IPS-NIHi7 (cell line): ENCODE results near the gene NAA35.
A peak's percentile ranks its signal among the peaks of the same experiment; 100 is the strongest.
"Not testable (repeated sequence)": the region's sequence is repeated elsewhere in the genome, so short reads cannot be mapped to it uniquely, and the experiment has no call there.

Source experiments
- DNase-seq: peaks from one replicate; pipeline ENCODE4 v3.0.0; 2012; ENCODE audit warnings: mixed read lengths; ENCODE audit errors: extremely low spot score

NAA35 gene

DNA sequence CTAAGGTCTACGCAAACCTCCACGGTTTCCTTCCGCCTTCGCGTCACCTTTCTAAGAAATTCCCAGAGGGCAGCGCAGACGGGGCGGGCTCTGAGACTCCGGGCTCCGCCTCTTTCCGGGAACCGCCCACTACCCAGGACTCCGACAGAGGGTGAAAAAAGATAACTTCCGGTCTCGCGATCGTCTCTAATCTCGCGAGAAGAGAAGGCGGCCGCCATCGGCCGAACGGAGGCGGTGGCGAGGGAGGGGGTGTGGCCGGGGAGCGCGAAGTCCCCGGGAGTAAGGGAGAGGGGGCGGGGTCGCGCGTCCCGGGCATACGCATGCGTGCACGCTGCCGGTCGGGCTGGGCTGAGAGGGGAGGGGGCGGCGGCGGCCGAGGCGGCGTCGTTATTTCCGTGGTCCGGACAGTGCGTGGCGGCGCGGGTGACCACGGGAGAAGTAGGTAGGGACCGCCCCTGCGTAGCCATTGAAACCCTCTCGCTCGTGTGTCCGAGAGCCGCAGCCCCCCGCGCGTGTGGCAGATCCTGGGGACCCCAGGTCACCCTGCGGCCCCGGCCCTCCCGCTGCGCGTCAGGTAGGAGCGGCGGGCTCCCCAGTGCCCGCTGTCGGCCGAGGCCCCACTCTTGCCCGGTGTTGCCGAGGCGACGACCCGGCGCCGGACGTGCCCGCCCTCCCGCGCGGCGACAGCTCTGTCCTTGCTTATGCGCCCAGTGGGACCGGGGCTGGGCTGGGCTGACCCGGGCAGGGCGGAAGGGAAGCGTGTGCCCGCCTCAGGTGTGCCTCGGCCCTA, at the start of gene NAA35:
Gene NAA35, plus strand, starts transcription at position 315 of the 790 bp plus-strand sequence. CDS start 1,014 bp downstream, outside the sequence.
- peak; percentile 99 for DNase-seq

DNA sequence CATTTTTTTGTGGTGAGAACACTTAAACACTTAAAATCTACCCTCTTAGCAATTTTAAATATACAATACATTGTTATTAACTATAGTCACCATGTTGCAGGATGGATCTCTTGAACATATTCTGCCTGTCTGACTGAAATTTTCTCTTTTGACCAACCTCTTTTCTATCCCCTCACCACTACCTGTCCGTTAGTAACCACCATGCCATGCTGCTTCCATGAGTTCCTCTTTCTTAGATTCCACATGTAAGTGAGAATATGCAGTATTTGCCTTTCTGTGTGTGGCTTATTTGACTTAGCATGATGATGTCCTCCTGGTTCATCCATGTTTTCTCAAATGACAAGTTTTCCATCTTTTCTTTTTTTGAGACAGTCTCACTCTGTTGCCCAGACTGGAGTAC, 48.5 kb upstream of the NAA35 start:
- no peak for DNase-seq

DNA sequence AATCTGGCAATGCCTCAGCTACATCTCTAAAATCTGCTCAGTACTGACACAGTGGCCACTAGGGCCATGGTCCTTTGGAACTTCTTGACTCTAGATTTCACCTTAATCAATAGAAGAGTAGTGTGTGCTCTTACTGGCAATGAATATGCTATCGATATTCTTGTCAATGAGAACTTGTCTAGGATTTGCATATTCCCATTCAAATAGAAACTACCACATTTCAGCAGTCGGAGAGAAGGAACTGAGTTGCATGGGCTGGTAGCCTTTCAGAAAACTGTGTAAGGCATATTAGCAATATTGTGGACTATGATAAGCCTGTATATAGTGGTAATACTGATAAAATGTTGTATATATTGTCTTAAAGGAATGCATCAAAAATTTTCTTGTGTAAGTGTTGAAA, 45.3 kb upstream of the NAA35 start:
- no peak for DNase-seq

DNA sequence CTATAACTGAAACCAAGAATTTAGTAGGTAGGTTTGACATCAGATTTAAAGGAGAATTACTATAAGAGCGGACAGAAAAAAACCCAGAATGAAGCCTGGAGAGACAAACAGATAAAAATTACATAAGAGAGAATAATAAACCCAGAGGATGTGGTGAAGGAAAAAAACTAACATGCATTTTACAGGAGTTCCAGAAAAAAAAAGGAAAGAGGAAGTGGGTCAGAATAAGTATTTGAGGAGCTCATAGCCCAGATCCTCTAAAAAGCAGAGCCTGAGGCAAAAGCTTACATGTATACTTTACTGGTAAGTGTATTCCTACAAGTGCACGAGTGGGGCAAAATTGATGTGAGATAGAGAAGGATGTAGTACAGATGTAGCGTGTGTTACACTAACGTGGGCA, 43.1 kb upstream of the NAA35 start:
- DNase-seq, result no peak

DNA sequence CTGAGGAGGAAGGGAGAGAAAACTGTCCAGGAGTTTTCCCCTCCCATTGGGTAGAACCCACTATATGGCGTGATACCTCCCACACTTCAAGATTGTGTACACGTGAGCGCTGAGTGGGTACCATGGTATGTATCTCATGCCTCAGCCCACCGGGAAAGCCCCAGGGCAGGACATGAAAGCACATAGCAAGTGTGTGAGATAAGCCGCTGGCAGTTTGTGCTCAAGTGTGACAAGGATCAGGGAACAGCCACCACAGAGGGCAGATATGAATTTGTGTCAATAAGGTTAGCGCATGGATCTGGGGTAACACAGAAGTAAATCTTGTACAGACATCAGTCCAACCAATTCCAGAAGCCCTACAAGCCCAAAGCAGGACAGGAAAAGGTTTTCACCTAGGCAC, 42.6 kb upstream of the NAA35 start:
- no peak for DNase-seq

DNA sequence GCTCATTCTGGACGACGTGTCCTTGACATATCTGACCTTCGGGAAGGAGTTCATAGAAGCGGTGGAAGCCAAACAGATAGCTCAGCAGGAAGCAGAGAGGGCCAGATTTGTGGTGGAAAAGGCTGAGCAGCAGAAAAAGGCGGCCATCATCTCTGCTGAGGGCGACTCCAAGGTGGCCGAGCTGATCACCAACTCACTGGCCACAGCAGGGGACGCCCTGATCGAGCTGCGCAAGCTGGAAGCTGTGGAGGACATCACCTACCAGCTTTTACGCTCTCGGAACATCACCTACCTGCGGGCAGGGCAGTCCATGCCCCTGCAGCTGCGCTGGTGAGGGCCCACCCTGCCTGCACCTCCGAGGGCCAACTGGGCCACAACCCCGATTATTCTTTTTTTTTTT, 41.6 kb upstream of the NAA35 start:
- DNase-seq, result no peak

DNA sequence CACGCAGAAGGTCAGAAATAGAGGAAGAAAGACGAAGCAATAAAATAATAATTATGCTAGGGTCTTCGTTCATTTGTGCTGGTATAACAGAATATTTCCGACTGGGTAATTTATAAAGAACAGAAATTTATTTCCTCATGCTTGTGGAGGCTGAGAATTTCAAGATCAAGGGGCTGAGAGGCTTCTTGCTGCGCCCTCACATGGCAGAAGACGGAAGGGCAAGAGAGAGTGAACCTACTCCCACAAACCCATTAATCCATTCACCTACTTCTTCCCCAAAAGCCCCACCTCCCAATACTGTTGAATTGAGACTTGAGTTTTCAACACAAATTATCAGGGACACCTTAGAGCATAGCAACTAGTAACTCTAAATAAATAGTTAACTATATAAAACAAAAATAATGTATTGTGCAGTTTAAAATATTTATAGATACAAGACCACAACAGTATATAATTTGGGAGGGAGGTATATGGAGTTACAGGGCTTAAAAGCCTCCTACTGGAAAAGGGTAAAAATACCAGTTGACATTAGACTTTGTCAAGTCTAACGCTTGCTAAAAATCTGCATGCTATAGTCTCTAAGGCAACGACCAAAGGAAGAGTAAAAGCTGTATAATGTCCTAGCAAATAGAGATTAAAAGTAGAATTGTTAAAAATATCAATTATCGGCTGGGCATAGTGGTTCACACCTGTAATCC, 40.3 kb upstream of the NAA35 start:
- peak; percentile 66 for DNase-seq

DNA sequence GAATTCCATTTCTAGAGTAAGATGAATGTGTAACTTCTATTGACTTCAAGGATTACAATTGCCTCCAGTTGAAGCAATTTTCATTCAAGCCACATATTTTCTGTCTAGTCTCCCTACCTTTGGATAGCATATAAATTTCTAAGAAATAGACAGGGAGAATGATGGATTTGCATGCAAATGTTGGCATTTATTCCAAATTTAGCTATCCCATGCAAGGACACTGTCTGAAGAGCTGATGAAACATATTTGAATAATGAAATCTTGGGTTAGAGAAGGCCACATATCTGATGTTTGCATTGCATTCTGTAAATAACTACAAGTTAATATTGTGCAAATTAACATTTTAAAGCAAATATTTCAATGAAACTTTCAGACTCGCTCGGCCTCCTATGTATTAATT, 36.0 kb upstream of the NAA35 start:
- no peak for DNase-seq

DNA sequence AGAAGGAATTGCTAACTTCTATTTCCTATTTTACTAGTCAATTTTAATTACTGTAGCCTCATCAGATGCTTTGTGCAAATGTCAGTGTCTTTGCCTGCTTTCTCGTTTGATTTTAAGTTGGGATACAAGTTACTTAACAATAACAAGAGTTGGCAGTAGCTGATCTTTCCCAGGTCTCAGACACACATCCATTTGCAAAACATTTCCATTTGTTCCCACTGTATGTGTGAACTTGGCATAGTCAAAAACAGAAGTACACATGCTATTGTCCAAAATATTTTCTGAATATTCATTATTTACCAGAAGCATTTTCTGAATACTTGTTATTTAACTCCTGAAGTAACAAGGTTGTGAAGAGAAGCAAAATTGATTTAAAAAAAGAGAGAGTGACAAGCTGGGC, 35.0 kb upstream of the NAA35 start:
- no peak for DNase-seq

DNA sequence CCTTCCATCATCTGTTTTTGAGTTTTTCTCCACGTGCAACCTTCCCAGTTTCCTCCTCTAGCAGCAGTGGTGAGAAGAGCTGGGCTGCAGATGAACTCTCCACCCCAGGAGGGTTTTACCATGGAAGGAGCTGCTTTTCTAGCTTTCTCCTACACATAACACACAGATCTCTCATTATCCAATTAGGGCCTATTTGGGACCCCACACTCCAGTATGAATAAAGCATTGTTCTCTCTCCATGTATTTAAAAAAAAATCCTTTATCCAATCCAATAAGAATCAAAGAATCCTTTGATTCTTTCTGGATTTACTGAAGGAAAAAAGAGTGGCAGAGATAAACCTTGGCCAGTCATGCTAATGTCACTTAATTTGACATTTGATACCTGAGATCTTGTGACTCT, 31.6 kb upstream of the NAA35 start:
- DNase-seq, result no peak

DNA sequence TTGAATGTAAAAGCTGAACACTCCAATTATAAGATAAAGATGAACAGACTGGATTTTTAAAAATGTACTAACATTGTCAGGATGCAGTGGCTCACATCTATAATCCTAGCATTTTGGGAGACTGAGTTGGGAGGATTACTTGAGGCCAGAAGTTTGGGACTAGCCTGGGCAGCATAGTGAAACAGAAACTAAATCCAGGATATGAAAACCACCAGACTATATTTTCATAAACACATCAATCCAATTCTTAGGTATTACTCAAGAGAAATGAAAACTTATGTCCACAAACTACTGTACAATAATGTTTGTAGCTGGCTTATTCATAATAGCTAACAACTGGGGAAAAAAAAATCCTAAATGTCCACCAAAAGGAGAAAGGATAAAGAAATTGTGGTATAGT, 26.8 kb upstream of the NAA35 start:
- no peak for DNase-seq

DNA sequence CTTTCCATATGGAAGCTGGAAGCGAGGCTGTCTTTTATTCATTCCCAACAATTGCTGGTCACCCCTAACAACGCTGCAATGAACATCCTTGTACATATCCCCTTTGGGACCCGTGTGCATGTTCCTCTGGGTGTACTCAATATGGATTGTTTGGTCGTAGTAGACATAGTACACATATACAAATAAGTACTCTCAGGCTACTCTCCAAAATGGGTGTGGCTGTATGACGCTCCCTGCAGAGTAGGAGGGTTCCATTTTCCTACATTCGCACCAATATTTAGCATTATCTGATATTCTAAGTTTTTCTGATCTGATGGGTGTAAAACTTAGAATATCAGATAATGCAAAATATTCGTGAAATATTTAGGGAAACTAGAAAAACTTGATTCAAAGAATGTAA, 23.2 kb upstream of the NAA35 start:
- no peak for DNase-seq

DNA sequence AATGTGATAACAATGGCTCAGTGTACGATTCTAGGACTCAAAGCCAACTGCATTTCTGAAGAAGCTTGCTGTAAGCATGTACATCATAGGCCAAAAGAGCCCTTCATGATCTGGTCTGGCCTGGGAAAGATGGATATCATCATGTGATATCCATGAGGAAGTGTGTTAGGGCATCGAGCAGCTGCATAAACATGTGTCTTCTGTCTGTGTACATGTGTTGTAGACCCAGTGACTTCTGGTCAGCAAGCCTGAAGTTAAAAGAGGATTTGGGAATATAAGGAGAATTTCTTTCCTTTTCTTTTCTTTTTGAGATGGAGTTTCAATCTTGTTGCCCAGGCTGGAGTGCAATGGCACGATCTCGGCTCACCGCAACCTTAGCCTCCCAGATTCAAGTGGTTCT, 15.5 kb upstream of the NAA35 start:
- DNase-seq, result no peak

DNA sequence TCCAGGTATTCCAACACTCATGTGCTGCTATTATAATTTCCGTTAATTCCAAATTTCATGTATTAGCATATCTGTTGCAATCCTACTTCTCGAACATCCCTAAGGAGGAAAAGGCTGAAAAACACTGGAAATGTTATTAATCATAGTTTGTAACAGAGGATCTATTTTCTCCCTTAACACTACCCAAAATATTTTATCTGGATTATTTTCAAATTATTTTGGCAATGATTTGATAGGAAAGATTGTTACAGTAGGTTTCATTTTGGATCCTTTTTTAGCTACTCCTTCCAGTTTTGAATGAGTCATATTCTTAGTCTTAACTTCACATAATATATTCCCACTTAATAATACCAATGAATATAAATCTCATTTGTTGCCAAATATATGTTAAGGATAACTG, 13.9 kb upstream of the NAA35 start:
- DNase-seq, result no peak

DNA sequence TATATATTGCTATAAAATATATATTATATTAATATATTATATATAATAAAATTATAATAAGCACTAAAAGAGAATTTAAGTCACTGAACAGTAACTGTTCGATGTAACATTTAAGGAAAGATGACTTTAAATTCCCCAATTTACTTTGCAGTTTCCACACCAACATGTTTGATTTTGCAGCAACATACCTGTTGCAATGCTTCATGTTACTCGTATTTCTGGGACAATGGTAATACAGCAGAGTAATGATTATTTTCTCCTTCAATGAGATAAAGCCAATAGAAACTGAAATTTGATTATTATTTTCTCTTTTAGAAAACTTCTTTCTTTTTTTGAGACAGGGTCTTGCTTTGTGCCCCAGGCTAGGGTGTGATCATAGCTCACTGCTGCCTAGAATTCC, 9.5 kb upstream of the NAA35 start:
- DNase-seq, result no peak

DNA sequence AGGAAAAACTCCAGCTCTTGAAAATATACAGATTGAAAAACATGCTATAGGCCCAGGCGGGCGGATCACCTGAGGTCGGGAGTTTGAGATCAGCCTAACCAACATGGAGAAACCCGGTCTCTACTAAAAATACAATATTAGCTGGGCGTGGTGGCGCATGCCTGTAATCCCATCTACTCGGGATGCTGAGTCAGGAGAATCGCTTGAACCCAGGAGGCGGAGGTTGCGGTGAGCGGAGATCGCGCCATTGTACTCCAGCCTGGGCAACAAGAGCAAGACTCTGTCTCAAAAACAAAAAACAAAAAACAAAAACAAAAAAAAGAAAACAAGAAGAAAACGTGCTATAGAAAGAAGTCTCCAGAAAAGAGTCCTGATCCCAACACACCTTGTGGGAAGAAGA, 5.0 kb upstream of the NAA35 start:
- not testable (repeated sequence) for DNase-seq

DNA sequence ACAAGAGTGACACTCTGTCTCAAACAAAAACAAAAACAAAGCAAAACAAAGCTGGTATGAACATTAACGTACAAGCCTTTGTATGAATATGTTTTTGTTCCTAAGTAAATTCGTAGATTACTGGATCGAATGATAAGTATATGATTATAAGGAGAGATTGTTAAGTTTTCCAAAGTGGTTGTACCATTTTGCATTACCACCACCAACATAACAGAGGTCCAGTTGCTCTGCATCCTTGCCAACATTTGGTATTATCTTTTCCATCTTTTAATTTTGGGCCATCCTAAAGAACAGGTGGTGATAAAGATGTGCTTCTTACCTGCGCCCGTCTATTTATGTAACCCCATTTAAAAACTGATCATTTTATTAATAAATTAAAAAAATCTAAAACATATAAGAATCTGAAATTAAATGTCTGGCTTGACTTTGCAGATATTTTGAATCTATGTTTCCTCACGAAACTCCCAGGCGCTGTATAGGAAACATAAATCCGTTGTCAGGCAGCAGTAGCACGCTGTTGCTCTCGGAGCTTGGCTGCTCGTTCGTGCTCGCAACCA, 593 bp upstream of the NAA35 start:
- DNase-seq, result no peak

DNA sequence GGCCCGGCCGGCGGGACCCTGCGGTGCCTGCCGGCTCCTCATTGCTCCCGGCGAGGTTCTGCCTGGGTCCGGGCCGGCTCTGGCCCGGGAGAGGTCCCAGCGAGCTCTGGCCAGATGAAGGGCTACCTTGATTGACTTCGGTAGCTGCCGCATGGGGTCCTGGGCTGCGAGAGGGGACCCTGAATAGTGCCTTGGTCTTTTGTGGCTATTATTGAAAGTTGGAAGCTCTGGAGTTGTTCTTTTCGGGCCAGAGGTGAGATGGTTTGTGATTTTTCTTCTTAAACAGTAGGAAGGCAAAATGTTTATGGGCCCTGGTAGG, 635 bp downstream of the NAA35 start:
- no peak for DNase-seq

DNA sequence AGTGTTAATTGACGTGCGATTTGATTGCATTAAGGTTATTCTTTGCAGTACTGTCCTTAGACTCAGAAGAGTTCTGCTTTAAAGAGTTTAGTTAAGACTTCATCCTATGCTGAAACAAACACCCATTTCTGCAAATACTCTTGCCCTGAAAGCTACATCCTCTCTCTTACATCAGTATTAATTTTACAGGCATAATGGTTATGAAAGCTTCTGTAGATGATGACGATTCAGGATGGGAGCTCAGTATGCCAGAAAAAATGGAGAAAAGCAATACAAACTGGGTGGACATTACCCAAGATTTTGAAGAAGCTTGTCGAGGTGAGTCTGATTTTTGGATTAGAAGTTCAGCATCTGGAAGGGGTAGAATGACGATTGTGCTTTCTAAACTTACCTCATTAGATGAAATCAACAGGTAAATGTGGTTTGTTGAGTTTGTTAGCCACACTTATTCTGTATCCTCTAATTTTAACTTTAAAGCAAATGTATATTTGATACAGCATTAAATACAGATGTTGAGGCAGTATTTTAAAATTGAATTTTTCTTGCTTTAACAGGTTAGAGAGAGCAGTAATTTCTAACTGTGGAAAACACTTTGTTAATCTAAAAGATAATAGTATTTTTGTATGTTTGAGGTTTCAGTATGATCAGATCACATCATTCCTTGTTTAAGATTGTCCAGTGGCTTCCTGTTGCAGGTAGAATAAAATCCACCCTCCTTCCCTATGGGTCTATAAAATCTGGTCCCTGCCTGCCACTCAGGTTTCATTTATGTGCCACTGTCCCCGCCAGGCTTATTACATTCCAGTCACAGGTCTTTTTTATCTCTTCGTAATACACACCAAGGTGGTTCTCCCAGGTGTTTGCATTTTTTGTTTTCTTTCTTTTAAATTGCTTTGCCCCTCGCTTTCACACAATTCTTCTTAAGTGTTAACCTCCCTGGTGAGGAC, 1.3 kb downstream of the NAA35 start:
- DNase-seq, result no peak

DNA sequence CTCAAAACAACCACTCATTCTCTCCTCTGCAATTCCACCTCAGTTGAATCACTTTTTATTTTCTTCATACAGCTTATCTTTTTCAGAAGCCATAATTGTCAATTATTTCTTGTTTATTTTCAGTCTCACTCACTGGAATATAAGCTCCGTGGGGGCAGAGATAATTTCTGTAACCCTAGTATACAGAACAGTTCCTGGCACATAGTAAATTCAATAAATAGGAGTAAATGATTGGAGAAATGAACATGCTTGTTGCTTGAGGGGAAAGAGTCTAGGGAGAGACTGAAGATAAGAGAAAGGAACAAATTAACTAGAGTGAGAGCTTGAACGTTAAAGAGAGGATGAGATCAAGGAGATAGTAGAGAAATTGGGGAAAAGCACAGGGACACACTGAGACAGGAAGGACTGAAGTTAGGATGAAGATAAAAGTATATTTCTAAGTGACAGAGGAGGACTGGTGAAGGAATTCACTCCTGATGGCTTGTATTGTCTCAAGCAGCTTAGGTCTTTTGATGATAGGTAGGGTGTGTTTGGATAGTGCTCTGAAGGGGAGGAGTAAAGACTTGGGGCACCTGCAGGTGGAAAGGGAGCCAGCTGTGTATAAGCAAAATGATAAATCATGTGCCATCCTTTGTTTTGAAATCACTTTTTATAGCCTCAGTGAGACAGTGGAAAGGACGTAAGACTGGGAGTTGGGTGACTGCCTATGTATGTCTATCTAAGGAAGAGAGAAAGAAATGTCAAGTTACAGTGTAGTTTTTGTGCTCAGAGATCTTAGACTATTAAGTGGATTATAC, 2.2 kb downstream of the NAA35 start:
- no peak for DNase-seq

DNA sequence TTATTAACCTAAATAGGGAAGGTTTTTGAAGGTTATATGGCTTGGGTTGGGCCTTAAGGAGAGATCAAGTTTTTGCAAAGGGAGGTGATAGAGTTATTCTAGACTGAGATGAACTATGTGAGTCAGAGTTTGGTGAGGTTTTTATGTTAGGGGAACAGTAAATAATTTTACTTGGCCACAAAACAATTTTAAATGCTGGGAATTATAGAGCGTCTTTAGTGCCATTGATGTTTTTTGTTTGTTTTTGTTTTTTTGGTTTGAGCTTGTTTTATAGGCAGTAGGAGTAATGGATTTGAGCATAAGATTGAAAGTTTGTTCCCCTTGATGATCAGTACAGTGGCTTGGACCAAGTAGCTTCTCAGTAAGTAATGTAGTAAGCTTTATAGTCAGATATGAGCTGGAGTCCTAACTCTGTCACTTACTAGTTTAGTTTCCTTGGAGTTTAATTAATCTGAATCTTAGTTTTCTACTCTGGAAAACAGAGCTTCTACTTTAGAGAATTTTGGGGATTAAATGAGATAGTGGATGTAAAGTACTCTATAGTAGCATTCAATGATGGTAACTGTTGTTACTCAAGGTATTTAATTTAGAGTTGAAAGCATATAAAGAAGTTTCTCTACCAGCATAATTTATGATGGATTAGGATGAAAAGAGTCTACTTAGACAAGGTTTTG, 2.9 kb downstream of the NAA35 start:
- DNase-seq, result no peak
